ENCODE results near the gene XAGE5.

- TF ChIP-seq CTCF (IDR thresholded peaks at IDR 0.05) (no peak), MAX (CRISPR knock-in tag; IDR thresholded peaks at IDR 0.05) (no peak)
These were observed at the start of gene XAGE5 for GRCh38 chrX:52811065-52811625.
